Parathyroid adenoma (tissue), 2 donors: ENCODE results near the gene SH2D7.
A peak's percentile ranks its signal among the peaks of the same experiment; 100 is the strongest.

ENCODE experiments used
- H2AFZ ChIP-seq: fragments of 300-600 bp; sonication (generic); one replicate; pipeline ENCODE4 v1.7.0; 2017; ENCODE audit warnings: antibody characterized with exemption, mild to moderate bottlenecking
- H3K27ac ChIP-seq: fragments of 300-600 bp; sonication (generic); one replicate; pipeline ENCODE4 v1.7.0; 2017
- H3K27me3 ChIP-seq: fragments of 300-600 bp; sonication (generic); one replicate; pipeline ENCODE4 v1.7.0; 2017; ENCODE audit warnings: low read length; ENCODE audit not compliant: control insufficient read depth, insufficient read depth
- H3K36me3 ChIP-seq: fragments of 300-600 bp; sonication (generic); one replicate; pipeline ENCODE4 v1.7.0; 2017; ENCODE audit warnings: low read length; ENCODE audit not compliant: control insufficient read depth, insufficient read depth
- H3K4me1 ChIP-seq: fragments of 300-600 bp; sonication (generic); one replicate; pipeline ENCODE4 v1.7.0; 2017; ENCODE audit warnings: control low read depth
- H3K4me2 ChIP-seq: fragments of 300-600 bp; sonication (generic); one replicate; pipeline ENCODE4 v1.7.0; 2017; ENCODE audit warnings: low read length
- H3K4me3 ChIP-seq: fragments of 300-600 bp; sonication (generic); one replicate; pipeline ENCODE4 v1.7.0; 2017; ENCODE audit warnings: low read depth, low read length
- H3K79me2 ChIP-seq: fragments of 300-600 bp; sonication (generic); one replicate; pipeline ENCODE4 v1.7.0; 2017; ENCODE audit warnings: control low read depth
- H3K9ac ChIP-seq: fragments of 300-600 bp; sonication (generic); one replicate; pipeline ENCODE4 v1.7.0; 2017; ENCODE audit warnings: mild to moderate bottlenecking
- H3K9me3 ChIP-seq: fragments of 300-600 bp; sonication (generic); one replicate; pipeline ENCODE4 v1.7.0; 2017; ENCODE audit warnings: low read length; ENCODE audit not compliant: control insufficient read depth
- CTCF ChIP-seq: fragments of 300-600 bp; sonication (generic); IDR thresholded peaks from one replicate; pipeline ENCODE4 v1.7.0; 2017; ENCODE audit warnings: antibody characterized with exemption, mild to moderate bottlenecking
- donor health status: primary hyperparathyroidism.

SH2D7 gene

GRCh38 chr15:78047761-78048627 lies 44.4 kb upstream of the SH2D7 start:
- no peak for TF ChIP-seq CTCF
- Histone ChIP-seq H3K27ac (peak overlapping the region; percentile 0), H3K4me1 (peaks cover 4% of the 10 kb centered on the region), H3K4me2 (no peak overlapping the region), H3K79me2 (peaks cover 12% of the 10 kb centered on the region), H3K9me3 (no peaks in the 10 kb centered on the region), H3K27me3 (no peaks in the 10 kb centered on the region), H3K9ac (no peak overlapping the region), H2AFZ (no peak overlapping the region), H3K36me3 (no peaks in the 10 kb centered on the region), H3K4me3 (no peak overlapping the region)

- Histone ChIP-seq H3K36me3 (no peaks in the 10 kb centered on the region), H3K27me3 (no peaks in the 10 kb centered on the region), H3K9me3 (no peaks in the 10 kb centered on the region), H3K4me1 (peaks cover 4% of the 10 kb centered on the region), H3K9ac (no peak overlapping the region), H3K4me2 (no peak overlapping the region), H3K27ac (peak overlapping the region; percentile 0), H3K4me3 (no peak overlapping the region), H3K79me2 (peaks cover 15% of the 10 kb centered on the region), H2AFZ (no peak overlapping the region)
- TF ChIP-seq CTCF = no peak
These were observed 43.8 kb upstream of the SH2D7 start for GRCh38 chr15:78048628-78048920.

GRCh38 chr15:78049691-78050440 lies 42.5 kb upstream of the SH2D7 start:
- Histone ChIP-seq H3K4me1 (peaks cover 4% of the 10 kb centered on the region), H3K4me2 (no peak overlapping the region), H3K9ac (no peak overlapping the region), H3K79me2 (peaks cover 20% of the 10 kb centered on the region), H3K9me3 (no peaks in the 10 kb centered on the region), H3K27me3 (no peaks in the 10 kb centered on the region), H3K27ac (no peak overlapping the region), H3K4me3 (no peak overlapping the region), H2AFZ (no peak overlapping the region), H3K36me3 (no peaks in the 10 kb centered on the region)
- TF ChIP-seq CTCF = no peak

- no peak overlapping the region for H3K4me2 ChIP-seq
- H3K9ac ChIP-seq = no peak overlapping the region
- H3K36me3 ChIP-seq = no peaks in the 10 kb centered on the region
- H3K4me1 ChIP-seq = peaks cover 4% of the 10 kb centered on the region
- H3K27me3 ChIP-seq = no peaks in the 10 kb centered on the region
- H3K79me2 ChIP-seq = peaks cover 21% of the 10 kb centered on the region
- H3K9me3 ChIP-seq = no peaks in the 10 kb centered on the region
- no peak for TF ChIP-seq CTCF
- no peak overlapping the region for H3K27ac ChIP-seq
- H2AFZ ChIP-seq = no peak overlapping the region
- no peak overlapping the region for H3K4me3 ChIP-seq
These were observed 41.9 kb upstream of the SH2D7 start for GRCh38 chr15:78050441-78050809.
